ENCODE results near the gene UBXN7.
A peak's percentile ranks its signal among the peaks of the same experiment; 100 is the strongest.
"Not testable (repeated sequence)": the region's sequence is repeated elsewhere in the genome, so short reads cannot be mapped to it uniquely, and the experiment has no call there.

The UBXN7 gene

GRCh38 chr3:196354132-196354531 lies 78.1 kb downstream of the UBXN7 start:
- no peak for DNase-seq

GRCh38 chr3:196351541-196351940 lies 80.7 kb downstream of the UBXN7 start:
- DNase-seq: no peak

DNA sequence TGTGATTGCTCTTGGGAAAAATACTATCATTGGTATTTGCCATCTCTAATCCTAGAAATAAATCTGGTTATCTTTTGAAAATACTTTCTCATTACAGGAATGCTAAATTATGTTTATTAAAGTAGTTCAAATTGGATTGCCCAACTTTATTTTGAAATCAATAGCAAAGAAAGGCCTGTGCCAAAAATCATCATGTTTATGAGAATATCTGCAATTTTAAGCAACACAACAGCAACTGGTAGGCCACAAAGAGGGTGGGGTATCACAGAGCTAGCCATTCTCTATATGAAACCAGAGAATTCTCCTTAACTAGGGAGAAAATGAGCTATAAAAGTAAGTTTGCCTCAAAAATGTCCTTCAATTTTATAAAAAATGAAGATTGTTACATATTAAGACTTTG lies 82.2 kb downstream of the UBXN7 start:
- DNase-seq: no peak

- no peak for DNase-seq
Observed at GRCh38 chr3:196348698-196349097, 83.5 kb downstream of the UBXN7 start.

GRCh38 chr3:196344663-196345062 lies 87.6 kb downstream of the UBXN7 start:
- DNase-seq: no peak

GRCh38 chr3:196343917-196344316 lies 88.3 kb downstream of the UBXN7 start:
- not testable (repeated sequence) for DNase-seq

GRCh38 chr3:196341137-196341536 lies 91.1 kb downstream of the UBXN7 start:
- DNase-seq: no peak

DNA sequence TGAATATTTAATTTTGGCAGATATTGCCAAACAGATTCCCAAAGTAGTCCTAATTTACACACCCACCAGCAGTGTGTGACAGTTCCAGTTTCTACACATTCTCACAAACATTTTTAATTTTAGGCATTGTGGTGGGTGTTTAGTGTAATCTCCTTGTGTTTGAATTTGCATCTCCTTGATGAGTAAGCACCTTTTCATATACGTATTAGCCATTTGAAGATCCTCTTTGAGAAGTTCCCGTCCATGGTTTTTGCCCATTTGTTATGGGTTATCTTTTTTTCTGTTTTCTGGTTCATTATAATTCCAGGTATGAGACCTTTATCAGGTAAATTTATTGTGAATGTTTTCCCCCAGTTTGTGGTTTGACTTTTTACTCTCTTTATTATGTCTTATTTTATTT lies 91.8 kb downstream of the UBXN7 start:
- DNase-seq: no peak

DNA sequence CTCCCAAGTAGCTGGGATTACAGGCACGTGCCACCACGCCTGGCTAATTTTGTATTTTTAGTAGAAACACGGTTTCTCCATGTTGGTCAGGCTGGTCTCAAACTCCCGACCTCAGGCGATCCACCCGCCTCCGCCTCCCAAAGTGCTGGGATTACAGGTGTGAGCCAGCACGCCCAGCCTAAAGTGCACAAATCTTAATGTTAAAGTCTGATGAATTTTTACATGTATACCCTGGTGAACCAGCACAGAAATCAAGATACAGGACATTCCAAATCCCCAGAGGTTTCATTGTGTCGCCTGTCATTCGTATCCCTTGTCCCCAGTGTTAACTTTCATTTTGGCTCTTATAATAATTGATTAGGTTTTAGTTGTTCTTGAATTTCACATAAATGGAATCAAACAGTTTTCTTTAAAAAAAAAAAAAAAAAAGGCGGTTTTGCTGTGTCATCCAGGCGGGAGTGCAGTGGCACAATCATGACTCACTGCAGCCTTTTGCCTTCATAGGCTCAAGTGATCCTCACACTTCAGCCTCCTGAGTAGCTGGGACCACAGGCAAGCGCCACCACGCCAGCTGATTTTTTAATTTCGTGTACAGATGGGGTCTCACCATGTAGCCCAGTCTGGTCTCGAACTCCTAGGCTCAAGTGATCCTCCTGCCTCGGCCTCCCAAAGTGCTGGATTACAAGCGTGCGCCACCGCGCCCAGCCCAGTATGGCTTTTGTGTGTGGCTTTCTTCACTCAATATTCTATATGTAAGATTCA lies 92.6 kb downstream of the UBXN7 start:
- no peak for DNase-seq

DNA sequence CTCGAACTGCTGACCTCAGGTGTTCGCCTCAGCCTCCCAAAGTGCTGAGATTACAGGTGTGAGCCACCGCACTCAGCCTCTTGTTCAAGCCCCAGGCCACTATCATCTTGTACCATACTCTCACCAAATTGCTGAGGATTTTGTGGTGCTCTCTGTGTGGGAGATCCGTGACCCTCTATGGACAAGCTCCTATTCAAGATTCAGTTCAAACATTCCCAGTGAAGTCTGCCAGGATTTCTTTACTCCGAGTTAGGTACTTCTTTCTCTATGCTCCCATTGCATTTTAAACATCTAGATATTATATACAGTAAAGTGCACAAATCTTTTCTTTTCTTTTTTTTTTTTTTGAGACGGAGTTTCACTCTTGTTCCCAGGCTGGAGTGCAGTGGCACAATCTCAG lies 93.2 kb downstream of the UBXN7 start:
- DNase-seq: no peak

DNA sequence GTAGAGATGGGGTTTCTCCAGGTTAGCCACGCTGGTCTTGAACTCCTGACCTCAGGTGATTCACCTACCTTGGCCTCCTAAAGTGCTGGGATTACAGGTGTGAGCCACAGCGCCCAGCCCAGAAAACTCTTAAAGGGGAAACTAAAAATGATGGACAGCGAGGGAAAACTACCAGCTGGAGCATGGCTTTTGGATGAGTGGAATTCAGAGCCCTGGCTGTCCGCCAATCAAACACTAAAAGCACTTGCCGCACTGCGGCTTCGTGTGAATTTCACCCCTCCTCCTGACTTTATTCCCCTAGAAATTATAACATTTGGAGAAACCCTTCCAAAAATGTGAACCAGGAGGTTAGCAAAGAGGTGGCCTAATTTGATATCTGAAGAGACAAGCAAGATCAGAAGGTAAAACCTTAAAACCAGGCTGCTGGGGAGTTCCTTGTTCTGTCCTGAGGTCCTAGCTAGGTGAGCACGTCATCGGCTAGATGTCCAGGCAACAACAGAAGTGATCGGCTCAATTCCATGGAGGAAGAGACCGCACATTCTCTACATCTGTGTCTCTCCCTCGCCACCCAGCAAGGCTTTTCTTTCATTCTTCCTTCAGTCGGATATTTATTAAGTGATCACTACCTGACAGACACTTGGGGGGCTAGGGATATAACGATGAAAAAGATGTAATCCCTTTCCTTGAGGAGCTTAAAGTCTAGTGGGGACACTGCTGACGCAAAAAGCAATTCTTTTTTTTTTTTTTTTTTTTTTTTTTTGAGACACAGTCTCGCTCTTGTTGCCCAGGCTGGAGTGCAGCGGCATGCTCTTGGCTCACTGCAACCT lies 95.7 kb downstream of the UBXN7 start:
- DNase-seq: no peak

GRCh38 chr3:196335503-196335948 lies 96.7 kb downstream of the UBXN7 start:
- no peak for DNase-seq

DNA sequence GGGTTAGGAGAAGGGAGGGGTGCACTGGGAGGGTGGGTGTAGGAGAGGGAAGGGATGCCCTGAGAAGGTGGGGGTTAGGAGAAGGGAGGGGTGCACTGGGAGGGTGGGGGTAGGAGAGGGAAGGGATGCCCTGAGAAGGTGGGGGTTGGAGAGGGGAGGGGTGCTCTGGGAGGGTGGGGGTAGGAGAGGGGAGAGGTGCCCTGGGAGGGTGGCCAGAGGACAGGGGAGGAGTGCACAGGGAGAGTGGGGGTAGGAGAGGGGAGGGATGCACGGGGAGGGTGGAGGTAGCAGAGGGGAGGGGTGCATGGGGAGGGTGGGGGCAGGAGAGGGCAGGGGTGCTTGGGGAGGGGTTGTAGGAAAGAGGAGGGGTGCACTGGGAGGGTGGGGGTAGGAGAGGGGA lies 97.2 kb downstream of the UBXN7 start:
- no peak for DNase-seq

DNA sequence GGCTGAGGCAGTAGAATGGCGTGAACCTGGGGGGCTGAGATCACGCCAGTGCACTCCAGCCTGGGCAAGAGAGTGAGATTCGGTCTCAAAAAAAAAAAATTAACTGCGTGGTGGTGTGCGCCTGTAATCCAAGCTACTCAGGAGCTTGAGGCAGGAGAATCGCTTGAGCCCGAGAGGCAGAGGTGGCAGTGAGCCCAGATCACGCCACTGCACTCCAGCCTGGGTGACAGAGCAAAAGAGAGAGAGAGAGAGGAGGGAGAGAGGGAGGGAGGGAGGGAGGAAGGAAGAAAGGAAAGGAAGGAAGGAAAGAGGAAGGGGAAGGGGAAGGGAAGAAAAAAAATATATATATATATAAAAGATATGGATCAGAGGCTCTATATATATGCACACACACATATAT lies 100.1 kb downstream of the UBXN7 start:
- no peak for DNase-seq

DNA sequence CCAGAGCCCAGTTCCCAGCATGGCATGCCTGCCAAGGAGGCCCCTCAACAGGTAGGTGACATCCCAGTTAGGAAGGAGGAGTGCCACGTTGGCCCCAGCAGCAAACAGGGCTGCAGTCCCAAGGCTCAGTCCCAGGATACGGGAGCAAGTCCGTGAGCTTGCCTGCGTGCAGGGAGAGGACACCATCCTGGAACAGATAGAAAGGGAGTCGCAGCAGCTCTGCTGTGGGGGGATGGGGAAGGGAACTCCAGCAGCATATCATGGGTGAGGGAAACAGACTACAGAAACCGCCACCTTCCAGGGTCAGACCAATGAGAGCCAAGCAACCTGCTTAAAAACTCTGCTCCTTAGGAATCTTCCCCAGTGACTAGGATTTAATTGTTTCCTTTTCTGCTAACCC lies 104.8 kb downstream of the UBXN7 start:
- no peak for DNase-seq

GRCh38 chr3:196326936-196327335 lies 105.3 kb downstream of the UBXN7 start:
- no peak for DNase-seq

GRCh38 chr3:196323691-196324090 lies 108.5 kb downstream of the UBXN7 start:
- no peak for DNase-seq

GRCh38 chr3:196323016-196323415 lies 109.2 kb downstream of the UBXN7 start:
- DNase-seq: no peak

DNA sequence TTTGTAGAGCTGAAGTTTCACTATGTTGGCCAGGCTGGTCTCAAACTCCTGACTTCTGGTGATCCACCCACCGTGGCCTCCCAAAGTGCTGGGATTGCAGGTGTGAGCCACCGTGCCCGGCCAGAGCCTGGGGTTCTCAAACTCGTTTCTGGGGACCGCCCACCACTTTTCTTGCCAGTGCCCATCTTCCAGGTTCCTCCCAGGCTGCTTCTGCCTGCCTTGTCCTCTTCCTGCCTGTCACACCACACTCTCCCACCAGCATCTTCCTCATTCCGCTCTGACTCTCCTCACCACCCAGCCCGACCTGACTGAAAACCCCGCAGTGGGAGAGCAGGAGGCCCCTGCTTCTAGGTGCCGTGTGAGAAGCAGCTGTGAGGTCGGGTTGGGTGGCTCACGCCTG lies 111.1 kb downstream of the UBXN7 start:
- DNase-seq: no peak

- DNase-seq: no peak
Observed at GRCh38 chr3:196320137-196320536, 112.1 kb downstream of the UBXN7 start.

- peak; percentile 89 to 92 for DNase-seq
Observed at GRCh38 chr3:196317687-196318467, 114.3 kb downstream of the UBXN7 start, which contains the start of gene DYNLT2B. Gene DYNLT2B (minus strand): TSS chr3:196318240. CDS start chr3:196318152, 88 bp downstream.

GRCh38 chr3:196316799-196317686 lies 115.2 kb downstream of the UBXN7 start:
- not testable (repeated sequence) for DNase-seq
